Left lung (tissue), 10 donors: ENCODE results near the gene USHBP1. TPM values are rescaled to one million over a fixed set of nuclear protein-coding genes. Genes with fewer than 3 reads are reported as not detected.

Experiments used
- ATAC-seq: fragments of 200-7000 bp; cut with Tn5 transposase; one replicate; pipeline ENCODE4 v1.9.1; 2020; ENCODE audit warnings: moderate library complexity
- DNase-seq, 4 donors: peaks; one replicate each; pipeline ENCODE4 v3.0.0-alpha.2; 2013 to 2020
- H3K27ac ChIP-seq, 2 donors: fragments of 200-600 bp; sonication (generic) in 1 of 2; one replicate each; pipeline versions ENCODE4 v1.5.0 to v1.8.0; 2020 to 2021
- H3K27me3 ChIP-seq, 2 donors: fragments of 200-600 bp; sonication (generic) in 1 of 2; one replicate each; pipeline versions ENCODE4 v1.5.0 to v1.8.0; 2020 to 2021
- H3K36me3 ChIP-seq, 2 donors: fragments of 200-600 bp; sonication (generic) in 1 of 2; one replicate each; pipeline versions ENCODE4 v1.5.0 to v1.8.0; 2020 to 2021
- H3K4me1 ChIP-seq, 2 donors: fragments of 200-600 bp; one replicate each; pipeline ENCODE4 v1.8.0; 2021
- H3K4me3 ChIP-seq, 2 donors: fragments of 200-600 bp; sonication (generic) in 1 of 2; one replicate each; pipeline versions ENCODE4 v1.5.0 to v1.8.0; 2020 to 2021; ENCODE audit warnings: mild to moderate bottlenecking in 1 of 2
- H3K9me3 ChIP-seq, 2 donors: fragments of 200-600 bp; sonication (generic) in 1 of 2; one replicate each; pipeline versions ENCODE4 v1.5.0 to v1.8.0; 2020 to 2021
- intact Hi-C, 2 donors: fragments of 100-400 bp; cut with DNase I; formaldehyde crosslinking; loops; one replicate each; pipeline versions ENCODE4 v1.11.2 to v1.14.2; 2022
- polyA plus RNA-seq, 6 donors: library from polyadenylated mRNA; unstranded; fragments of 120-200 nt; gene quantifications; one replicate each; pipeline ENCODE4 v1.2.1, GENCODE V29; 2013; ENCODE audit not compliant: insufficient read length in 6 of 6
- total RNA-seq, 2 donors: library from RNA; stranded (reverse); fragmentation: NEBNext Ultra II Directional; extraction: Animal tissue kit (Norgen Biotek cat#: 25700); gene quantifications; one replicate each; pipeline ENCODE4 v1.2.1, GENCODE V29; 2021
- TF ChIP-seq, protein P1 (sequence below), 2 donors: fragments of 200-600 bp; sonication (generic) in 1 of 2; IDR thresholded peaks; one replicate each; pipeline versions ENCODE4 v1.5.0 to v1.8.0; 2021; ENCODE audit warnings: antibody characterized with exemption in 2 of 2
- donor health status: DM: no; HTN: yes; CAD: no.
- donor health status: DM: no; HTN: no; CAD: no.

USHBP1 gene
- total and polyA plus RNA-seq, 8 donors, result 4.8 to 13.3 (median 10.8) TPM

DNA sequence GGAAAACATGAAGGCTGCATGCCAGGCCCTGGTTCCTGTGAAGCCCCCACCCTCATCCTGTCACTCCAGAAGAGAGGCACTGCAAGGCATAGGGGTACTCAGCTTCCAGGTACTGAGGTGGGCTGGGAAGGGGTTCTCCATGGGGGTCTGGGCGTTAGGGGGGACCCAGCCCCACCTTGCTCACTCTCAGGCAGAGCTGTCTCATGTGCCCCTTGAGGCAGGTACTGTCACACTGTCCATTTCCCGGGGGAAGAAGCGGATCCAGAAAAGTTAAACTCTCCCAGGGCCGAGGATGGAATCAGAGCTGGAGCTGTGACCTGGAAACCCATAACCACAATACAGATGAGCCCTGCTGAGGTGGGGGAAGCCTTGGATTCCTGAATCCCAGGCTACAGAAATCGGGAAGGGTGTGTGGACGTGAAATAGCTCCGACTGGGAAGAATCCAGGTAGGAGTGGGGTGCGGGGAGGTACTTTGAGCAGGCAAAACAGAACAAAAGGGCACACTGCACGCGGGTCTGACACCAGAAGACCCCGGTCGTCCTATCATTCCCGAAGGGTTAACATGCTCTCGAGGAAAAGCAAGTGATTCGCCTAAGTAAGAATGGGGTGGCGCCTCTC is 49.9 kb downstream of the USHBP1 start:
- ATAC-seq (no peak), DNase-seq (no peak)
- intact Hi-C loops, result no loop called here
- Histone ChIP-seq H3K4me3 (peak overlapping the region; percentile 61 to 79), H3K4me1 (peaks cover 13 to 17% of the 10 kb centered on the region in 2 donors), H3K27me3 (no peaks in the 10 kb centered on the region), H3K36me3 (peaks cover 0 to 67% of the 10 kb centered on the region in 2 donors), H3K9me3 (no peaks in the 10 kb centered on the region), H3K27ac (peak overlapping the region; percentile 86 to 96)
- TF ChIP-seq, protein P1, sequence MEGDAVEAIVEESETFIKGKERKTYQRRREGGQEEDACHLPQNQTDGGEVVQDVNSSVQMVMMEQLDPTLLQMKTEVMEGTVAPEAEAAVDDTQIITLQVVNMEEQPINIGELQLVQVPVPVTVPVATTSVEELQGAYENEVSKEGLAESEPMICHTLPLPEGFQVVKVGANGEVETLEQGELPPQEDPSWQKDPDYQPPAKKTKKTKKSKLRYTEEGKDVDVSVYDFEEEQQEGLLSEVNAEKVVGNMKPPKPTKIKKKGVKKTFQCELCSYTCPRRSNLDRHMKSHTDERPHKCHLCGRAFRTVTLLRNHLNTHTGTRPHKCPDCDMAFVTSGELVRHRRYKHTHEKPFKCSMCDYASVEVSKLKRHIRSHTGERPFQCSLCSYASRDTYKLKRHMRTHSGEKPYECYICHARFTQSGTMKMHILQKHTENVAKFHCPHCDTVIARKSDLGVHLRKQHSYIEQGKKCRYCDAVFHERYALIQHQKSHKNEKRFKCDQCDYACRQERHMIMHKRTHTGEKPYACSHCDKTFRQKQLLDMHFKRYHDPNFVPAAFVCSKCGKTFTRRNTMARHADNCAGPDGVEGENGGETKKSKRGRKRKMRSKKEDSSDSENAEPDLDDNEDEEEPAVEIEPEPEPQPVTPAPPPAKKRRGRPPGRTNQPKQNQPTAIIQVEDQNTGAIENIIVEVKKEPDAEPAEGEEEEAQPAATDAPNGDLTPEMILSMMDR (IDR thresholded peaks at IDR 0.05), result no peak

DNA sequence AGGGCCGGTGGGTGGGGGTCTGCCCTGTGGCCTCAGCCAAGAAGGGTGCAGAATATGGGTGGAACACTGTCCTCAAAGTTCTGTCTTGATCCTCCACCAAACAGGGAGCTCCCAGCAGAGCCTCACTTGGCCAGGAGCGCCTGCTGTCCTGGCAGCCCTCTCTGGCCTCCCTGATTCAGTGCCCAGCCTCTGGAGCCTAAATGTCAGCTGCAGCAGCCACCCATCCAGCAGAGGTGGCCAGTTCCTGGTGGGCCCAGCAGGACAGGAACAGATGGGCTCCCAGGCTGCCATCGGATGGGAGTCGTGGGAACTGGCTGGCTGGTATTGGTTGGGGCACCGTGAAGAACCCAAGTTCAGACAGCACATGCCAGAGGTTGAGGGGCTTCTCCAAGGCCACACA is 51.2 kb downstream of the USHBP1 start:
- intact Hi-C loops, result no loop called here
- ATAC-seq, result no peak
- TF ChIP-seq, protein P1 (IDR thresholded peaks at IDR 0.05), result no peak

DNA sequence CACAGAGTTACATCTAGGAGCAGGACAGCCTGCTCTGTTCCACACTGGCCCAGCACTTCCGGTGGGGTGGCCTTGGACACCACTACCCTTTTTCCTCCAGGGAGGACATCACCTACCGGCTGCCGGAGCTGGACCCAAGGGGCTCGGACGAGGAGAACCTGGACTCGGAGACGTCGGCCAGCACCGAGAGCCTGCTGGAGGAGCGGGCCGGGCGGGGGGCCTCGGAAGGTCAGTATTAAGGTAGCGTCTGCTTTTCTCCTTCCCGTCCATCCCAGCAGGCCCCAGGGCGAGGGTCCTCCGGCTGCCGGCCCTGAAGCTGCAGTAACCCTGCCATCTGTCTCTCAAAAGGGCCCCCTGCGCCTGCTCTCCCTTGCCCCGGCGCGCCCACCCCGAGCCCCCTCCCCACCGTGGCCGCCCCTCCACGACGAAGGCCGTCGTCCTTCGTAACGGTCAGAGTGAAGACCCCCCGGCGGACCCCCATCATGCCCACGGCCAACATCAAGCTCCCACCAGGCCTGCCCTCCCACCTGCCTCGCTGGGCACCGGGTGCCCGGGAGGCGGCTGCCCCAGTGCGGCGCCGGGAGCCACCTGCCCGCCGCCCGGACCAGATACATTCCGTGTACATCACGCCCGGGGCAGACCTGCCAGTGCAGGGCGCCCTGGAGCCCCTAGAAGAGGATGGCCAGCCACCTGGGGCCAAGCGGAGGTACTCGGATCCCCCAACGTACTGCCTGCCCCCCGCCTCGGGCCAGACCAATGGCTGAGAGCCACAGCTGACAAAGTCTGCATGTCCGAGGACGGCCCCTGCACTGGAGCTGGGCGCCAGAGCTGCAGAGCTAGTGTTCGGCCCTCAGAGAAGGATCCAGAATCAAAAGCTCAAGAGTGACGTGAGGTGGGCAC is 52.7 kb downstream of the USHBP1 start:
- no peak for ATAC-seq
- Histone ChIP-seq H3K27ac (no peak overlapping the region), H3K4me1 (peaks cover 13 to 17% of the 10 kb centered on the region in 2 donors), H3K4me3 (no peak overlapping the region), H3K36me3 (peaks cover 0 to 66% of the 10 kb centered on the region in 2 donors), H3K27me3 (no peaks in the 10 kb centered on the region), H3K9me3 (no peaks in the 10 kb centered on the region)
- TF ChIP-seq, protein P1 (IDR thresholded peaks at IDR 0.05), result no peak
- intact Hi-C loops, result no loop called here
- DNase-seq, result peak in 1 of 4 donors; percentile 77

More for the DNA sequence above, 51.2 kb downstream of the USHBP1 start:
- Histone ChIP-seq H3K27me3 (no peaks in the 10 kb centered on the region), H3K9me3 (no peaks in the 10 kb centered on the region), H3K27ac (no peak overlapping the region), H3K36me3 (peaks cover 0 to 67% of the 10 kb centered on the region in 2 donors), H3K4me3 (no peak overlapping the region), H3K4me1 (peaks cover 13 to 17% of the 10 kb centered on the region in 2 donors)
- no peak for DNase-seq

DNA sequence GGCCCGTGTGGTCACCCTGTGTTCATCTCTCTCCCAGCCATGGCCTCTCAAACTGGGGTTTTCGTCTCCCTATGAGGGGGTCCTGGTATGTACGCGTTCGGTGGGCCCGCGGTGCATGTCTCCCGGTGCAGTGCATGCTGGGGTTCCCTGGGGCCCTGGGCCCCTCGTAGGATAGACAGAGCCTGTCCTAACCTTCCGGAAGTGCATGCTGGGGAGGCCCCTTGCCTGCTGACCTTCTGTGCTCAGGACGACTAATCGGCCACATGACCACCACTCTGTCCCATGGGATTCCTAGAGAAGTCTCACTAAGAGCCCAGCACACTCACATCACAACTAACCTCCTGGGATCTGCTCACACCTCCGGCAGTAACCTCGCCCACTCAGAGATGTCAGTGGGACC is 54.2 kb downstream of the USHBP1 start:
- Histone ChIP-seq H3K4me3 (no peak overlapping the region), H3K27ac (no peak overlapping the region), H3K36me3 (peaks cover 0 to 81% of the 10 kb centered on the region in 2 donors), H3K4me1 (peaks cover 6 to 8% of the 10 kb centered on the region in 2 donors), H3K27me3 (no peaks in the 10 kb centered on the region), H3K9me3 (no peaks in the 10 kb centered on the region)
- DNase-seq, result no peak
- intact Hi-C loops, result no loop called here
- no peak for ATAC-seq
- TF ChIP-seq, protein P1 (IDR thresholded peaks at IDR 0.05), result no peak
